Measurements from ENCODE around the gene RHBDD2. TPM values are rescaled to one million over a fixed set of nuclear protein-coding genes. Genes with fewer than 3 reads are reported as not detected.
A peak's percentile ranks its signal among the peaks of the same experiment; 100 is the strongest.

RHBDD2 gene
- total and polyA plus RNA-seq, 9 of the 15 experiments (the other 6 are each of a cell fraction or from before 2014, with no cell fraction given): 3.3 to 36.7 (median 17.9) TPM

DNA sequence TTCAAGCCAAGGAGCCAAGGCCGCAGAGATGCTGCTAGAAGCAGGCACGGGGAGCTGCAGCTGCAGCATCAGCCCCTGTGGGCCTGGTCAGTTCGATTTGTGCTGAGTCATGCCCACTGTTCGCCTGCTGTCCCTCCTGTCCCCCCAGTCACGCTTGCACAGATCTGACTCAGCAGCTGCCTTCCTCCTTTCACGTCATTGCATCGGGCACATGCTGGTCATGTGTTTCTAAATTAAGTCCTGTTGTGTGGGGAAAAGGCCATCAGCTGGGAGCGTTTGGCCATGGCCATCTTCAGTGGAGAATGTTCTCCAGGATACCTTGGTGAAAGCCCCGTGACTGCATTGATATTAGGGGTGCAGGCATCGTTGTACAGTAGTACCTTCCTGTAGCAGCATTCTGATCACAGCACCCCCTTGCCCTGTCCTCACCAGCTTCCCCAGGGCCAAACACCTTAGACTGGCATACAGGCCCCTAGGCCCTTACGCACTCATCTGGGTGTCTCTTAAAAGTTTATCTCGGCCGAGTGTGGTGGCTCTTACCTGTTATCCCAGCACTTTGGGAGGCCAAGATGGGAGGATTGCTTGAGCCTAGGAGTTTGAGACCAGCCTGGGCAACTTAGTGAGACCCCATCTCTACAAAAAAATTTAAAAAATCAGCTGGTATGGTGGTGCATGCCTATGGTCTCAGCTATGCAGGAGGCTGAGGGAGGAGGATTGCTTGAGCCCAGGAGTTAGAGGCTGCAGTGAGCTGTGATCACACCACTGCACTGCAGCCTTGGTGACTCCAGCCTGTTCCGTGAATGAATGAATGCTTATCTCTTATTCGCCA, 59.3 kb downstream of the RHBDD2 start (continued):
- 0 out of 2 replicates have a peak, but pooled peaks have one; percentile 49 for TF ChIP-seq ZNF23 (CRISPR knock-in tag; IDR thresholded peaks at IDR 0.05)
- peak in 1 of 2 experiments; percentile 59; a peak in 2 of 4 replicates for TF ChIP-seq TEAD1 (CRISPR knock-in tag; IDR thresholded peaks at IDR 0.05)
- TF ChIP-seq JUND (IDR thresholded peaks at IDR 0.05; ENCODE audit: borderline replicate concordance, low read depth, low read length): peak; percentile 96
- TF ChIP-seq JUND (tag; IDR thresholded peaks at IDR 0.05; ENCODE audit: borderline replicate concordance, low read depth, low read length): peak; percentile 95; the same call in 2 of the 3 replicates
- peak; percentile 93 for TF ChIP-seq ZNF175 (CRISPR knock-in tag; IDR thresholded peaks at IDR 0.05; ENCODE audit: low read depth)
- TF ChIP-seq ZNF146 (CRISPR knock-in tag; IDR thresholded peaks at IDR 0.05; ENCODE audit: unreplicated experiment): no peak
- TF ChIP-seq ATF1 (CRISPR knock-in tag; IDR thresholded peaks at IDR 0.05): no peak
- TF ChIP-seq ATF1 (tag; IDR thresholded peaks at IDR 0.05): peak; percentile 92
- TF ChIP-seq SMARCE1 (IDR thresholded peaks at IDR 0.05): peak; percentile 93
- TF ChIP-seq MECOM (CRISPR knock-in tag; IDR thresholded peaks at IDR 0.05): peak; percentile 77
- TF ChIP-seq MAFG (tag; conservative IDR thresholded peaks at IDR 0.05): peak; percentile 100
- TF ChIP-seq RAD51 (IDR thresholded peaks at IDR 0.05; ENCODE audit: borderline replicate concordance, low read depth): peak; percentile 83
- TF ChIP-seq ZNF3 (CRISPR knock-in tag; IDR thresholded peaks at IDR 0.05): no peak
- peak; percentile 93 for TF ChIP-seq ATF7 (IDR thresholded peaks at IDR 0.05)
- no peak for TF ChIP-seq DEAF1 (CRISPR knock-in tag; IDR thresholded peaks at IDR 0.05)
- TF ChIP-seq, protein P1, sequence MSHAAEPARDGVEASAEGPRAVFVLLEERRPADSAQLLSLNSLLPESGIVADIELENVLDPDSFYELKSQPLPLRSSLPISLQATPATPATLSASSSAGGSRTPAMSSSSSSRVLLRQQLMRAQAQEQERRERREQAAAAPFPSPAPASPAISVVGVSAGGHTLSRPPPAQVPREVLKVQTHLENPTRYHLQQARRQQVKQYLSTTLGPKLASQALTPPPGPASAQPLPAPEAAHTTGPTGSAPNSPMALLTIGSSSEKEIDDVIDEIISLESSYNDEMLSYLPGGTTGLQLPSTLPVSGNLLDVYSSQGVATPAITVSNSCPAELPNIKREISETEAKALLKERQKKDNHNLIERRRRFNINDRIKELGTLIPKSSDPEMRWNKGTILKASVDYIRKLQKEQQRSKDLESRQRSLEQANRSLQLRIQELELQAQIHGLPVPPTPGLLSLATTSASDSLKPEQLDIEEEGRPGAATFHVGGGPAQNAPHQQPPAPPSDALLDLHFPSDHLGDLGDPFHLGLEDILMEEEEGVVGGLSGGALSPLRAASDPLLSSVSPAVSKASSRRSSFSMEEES (CRISPR knock-in tag; IDR thresholded peaks at IDR 0.05): peak; percentile 29
- TF ChIP-seq CCAR2 (IDR thresholded peaks at IDR 0.05; ENCODE audit: low read depth, low read length): no peak
- no peak for TF ChIP-seq ZBED1 (IDR thresholded peaks at IDR 0.05)
- no peak for TF ChIP-seq BRF1 (IDR thresholded peaks at IDR 0.05; ENCODE audit: borderline replicate concordance, extremely low read depth, insufficient read length)
- peak in 1 of 3 experiments; percentile 33 for TF ChIP-seq YY1 (IDR thresholded peaks at IDR 0.05; ENCODE audit: borderline replicate concordance in 1 of 3, control insufficient read depth in 1 of 3, extremely low read depth in 1 of 3, insufficient read depth in 3 of 3, insufficient read length in 1 of 3, insufficient replicate concordance in 2 of 3, low read depth in 1 of 3, low read length in 2 of 3)
- 0 out of 2 replicates have a peak, but pooled peaks have one; percentile 44 for TF ChIP-seq NR2F6 (CRISPR knock-in tag; IDR thresholded peaks at IDR 0.05)
- TF ChIP-seq ETS1 (conservative IDR thresholded peaks at IDR 0.05; ENCODE audit: control insufficient read depth, low read depth, low read length): peak; percentile 57; the same call in 1 of the 2 replicates
- TF ChIP-seq NUFIP1 (IDR thresholded peaks at IDR 0.05; ENCODE audit: partially characterized antibody): peak; percentile 89

Data from K562 (cell line).